GM18858 (cell line): ENCODE data around the gene FBL.
"Not testable (repeated sequence)": the region's sequence is repeated elsewhere in the genome, so short reads cannot be mapped to it uniquely, and the experiment has no call there.

Experiments
- ATAC-seq: cut with Tn5 transposase; IDR thresholded peaks from one replicate; pipeline ENCODE4 v1.9.1; 2021; ENCODE audit not compliant: unreplicated experiment

The FBL gene

DNA sequence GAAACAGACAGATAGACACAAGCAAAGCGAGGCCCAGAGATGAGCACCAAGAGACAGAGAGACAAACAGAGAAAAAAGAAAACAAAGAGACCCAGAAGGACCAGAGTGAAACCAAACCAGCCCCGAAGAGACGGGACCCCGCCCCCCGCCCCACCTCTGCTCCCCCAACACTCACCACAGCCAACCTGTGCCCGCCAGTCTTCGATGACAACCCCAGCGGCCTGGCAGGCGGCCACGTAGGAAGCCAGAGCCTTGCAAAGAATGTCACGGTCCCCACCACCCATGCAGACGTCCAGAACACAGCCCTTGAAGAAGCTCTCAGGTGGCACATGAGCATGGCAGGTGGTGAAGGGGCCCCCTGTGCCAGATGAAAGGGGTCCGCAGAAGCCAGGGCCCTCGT, 31.3 kb upstream of the FBL start:
- not testable (repeated sequence) for ATAC-seq

DNA sequence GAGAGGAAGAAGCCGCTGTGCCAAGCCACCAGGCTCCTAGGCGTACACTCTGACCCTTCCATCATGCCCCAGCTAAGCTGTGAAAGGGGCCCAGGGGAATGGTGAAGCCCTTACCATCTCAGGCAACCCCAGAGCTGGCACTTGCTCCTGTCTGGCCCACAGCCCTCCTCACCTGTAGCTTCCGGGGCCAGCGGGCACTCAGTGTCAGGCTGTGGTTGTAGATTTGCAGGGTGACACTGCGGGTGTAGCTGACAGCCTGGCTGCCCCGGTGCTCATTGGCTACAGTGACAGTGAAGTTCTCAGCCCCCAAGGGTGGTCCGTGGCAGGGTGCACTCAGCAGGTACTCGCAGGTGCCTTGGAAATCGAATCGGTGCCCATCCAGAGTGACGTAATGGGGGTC, 30.3 kb upstream of the FBL start:
- not testable (repeated sequence) for ATAC-seq

DNA sequence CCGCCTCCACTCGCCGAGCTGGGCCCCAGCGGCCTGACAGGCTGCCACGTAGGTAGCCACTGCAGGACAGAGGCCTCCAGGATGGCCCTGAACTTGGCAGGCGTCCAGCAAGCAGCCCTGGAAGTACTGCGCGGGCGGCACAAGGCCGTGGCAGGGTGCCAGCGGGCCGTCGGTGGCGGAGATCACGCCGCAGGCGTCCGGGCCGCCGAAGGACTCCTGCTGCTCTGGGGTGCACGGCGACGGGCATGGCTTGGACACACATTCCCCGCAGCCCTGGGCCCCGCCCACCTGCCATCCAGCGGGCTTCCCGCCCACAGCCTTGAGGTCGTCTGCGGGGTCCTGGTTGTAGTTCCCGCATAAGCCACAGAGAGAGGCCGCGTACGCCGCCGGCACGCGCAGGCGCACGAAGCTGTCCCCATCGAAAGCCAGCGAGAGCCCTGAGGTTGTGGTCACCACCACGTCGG, 29.3 kb upstream of the FBL start:
- not testable (repeated sequence) for ATAC-seq

DNA sequence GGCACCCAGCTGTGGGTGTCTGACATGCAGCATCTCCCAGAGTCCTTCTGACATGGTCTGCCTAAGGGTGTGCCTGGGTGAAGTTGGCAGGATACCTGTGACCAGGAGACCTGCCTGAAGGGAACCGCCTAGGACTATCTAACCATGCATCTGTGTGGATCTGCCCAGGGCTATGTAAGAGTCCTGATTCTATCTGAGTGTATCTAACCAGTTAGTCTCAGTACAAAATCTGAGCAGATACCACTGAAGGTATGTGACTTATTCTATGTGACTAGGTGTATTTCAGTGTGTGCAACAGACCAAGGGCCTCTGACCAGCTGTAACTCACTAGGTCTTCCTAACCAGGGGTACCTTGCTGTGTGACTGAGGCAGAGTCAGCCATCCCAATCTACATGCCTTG, 28.2 kb upstream of the FBL start:
- ATAC-seq = no peak

DNA sequence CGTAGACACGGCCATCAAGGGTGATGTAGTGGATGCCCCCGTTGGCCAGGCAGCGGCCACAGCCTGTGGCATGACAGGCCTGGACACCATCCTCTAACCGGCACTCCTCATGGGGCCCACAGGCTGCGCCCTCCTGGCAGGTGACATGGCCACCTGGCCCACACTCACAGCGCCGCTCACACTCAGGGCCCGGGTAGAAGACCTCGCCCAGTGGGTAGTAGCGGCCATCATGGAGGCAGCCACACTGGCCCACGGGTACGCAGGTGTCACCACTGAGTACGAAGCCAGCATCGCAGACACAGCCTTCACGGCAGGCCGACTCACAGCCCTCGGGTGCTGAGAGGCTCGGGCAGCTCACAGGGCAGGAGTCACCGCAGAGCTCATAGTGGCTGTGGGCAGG, 27.2 kb upstream of the FBL start:
- no peak for ATAC-seq

DNA sequence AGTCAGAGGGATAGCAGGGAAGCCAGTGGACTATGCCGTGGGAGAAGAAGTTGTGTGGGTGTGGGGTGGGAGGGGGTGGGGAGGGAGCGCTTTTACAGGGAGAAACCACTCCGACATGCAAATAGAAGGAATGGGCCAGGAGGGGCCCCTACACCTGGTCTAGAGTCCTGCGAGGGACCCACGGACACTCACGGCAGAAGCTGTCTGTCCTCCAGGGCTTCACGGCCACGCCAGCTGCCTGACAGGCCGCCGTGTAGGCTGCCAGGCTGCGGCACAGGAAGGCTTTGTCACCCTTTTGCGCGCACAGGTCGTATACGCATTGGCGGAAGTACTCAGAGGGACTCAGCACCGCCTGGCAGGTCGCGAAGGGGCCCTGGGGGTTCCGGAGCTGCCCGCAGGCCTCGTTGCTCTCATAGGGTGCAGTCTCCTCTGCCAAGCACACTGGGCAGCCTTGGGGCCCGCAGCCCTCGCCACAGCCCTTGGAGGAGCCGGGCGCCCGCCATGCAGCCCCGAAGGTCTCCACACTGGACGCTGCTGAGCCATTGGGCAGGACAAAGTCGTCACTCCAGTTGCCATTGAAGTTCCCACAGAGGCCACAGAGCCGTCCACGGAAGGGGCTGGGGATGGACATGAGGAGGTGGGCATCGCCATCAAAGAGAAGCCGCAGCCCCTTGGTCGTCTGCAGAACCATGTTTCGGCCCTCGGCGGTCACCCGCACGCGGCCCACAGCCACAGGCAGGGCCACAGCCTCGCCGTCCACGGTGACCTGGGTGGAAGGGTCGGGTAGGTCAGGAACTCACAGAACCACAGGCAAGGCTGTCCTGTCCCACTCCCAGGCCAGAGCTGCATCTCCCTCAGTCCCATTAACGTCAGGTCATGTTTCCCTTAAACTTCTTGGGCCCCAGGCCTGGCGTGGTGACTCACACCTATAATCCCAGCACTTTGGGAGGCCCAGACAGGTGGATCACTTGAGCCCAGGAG, 26.0 kb upstream of the FBL start:
- ATAC-seq = no peak

DNA sequence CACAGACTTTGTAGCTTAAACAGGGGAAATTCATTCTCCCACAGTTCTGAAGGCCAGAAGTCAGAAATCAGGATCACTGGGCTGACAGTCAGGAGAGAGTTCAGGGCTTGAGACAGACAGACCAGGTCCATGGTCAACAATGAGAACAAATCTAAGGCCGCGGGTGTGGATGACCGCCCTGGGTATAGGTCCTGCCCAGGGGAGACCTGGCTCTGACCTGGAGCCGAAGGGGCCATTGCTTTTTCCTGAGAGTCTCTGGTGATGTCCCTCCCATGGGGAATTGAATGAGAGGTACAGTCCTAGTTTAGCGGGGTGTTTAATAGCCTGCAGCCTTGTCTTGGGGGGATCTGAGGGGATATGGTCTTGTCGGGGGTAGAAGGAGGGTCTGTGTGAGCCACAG, 25.2 kb upstream of the FBL start:
- no peak for ATAC-seq

DNA sequence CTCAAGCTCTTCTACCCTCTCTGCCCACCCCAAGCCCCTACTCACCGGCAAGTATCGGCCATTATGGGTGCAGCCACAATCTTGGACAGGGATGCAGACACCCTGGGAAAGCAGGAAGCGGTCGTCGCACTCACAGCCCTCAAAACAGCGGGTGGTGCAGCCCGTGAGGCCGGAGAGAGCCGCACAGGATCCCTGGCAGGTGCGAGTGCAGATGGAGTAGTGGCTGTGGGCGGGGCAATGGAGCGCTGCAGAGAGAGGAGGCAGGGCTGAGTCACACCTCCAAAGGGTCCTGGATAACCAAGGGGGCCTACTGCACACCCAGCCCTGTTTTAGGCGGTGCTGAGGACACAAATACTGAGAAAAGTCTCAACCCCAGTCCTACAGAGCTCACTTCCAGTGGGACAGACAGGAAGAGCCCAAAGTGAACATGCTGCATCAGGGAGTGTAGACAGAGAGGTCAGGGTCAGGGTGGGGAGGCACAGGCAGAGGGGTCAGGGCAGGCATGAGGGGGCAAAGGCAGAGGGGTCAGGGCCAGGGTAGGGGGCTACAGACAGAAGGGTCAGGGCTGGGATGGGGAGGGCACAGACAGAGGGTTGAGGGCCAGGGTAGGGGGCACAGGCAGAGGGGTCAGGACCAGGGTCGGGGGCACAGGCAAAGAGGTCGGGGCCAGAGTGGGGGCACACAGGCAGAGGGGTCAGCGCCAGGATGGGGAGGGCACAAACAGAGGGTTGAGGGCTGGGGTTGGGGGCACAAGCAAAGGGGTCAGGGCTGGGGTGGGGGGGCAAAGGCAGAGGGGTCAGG, 24.2 kb upstream of the FBL start:
- ATAC-seq = no peak

DNA sequence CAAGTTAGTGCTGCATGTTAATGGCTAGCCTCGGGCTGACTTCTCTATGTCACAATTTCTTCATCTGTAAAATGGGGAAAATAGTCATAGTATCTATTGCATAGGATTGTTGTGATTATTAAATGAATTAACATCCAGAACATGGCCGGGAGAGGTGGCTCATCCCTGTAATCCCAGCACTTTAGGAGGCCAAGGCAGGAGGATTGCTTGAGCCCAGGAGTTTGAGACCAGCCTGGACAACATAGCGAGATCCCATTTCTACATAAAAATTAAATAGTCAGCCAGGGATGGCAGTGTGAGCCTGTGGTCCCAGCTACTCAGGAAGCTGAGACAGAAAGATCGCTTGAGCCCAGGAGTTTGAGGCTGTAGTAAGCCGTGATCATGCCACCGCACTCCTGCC, 21.8 kb upstream of the FBL start:
- ATAC-seq = no peak

DNA sequence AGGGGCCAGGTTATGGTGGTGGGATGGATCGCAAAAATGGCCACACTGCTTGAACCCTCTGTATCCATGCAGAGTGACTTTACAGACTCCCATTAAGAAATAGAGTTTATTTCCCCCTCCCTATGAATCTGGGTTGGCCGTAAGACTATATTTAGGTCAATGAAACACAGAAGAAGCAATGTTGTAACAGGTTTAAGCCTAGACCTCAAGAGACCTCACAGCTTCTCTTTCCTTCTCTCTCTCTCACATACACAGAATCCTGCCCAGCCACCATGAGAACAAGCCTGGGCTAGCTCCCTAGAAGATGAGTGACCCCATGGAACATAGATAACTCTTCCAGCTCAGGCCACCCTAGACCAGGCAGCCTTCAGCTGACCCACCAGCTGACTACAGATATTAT, 21.0 kb upstream of the FBL start:
- no peak for ATAC-seq

DNA sequence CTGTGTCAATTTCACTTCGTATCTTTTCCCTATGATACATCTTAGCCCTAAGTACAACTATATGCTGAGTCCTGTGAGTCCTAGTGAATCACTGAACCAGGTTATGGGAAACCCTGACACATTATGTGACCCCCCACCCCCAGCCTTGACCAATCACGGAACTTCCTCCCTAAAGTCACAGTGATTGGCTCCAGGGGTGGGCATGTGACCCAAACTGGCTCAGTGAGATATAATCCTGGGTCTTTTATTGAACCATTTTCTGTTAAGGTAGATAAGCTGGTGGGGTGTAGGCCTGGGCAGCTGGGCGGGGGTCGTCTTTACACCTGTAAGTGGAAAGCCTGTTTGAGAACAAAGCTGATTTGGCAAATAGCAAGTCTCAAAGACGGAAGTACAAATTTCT, 19.8 kb upstream of the FBL start:
- no peak for ATAC-seq

DNA sequence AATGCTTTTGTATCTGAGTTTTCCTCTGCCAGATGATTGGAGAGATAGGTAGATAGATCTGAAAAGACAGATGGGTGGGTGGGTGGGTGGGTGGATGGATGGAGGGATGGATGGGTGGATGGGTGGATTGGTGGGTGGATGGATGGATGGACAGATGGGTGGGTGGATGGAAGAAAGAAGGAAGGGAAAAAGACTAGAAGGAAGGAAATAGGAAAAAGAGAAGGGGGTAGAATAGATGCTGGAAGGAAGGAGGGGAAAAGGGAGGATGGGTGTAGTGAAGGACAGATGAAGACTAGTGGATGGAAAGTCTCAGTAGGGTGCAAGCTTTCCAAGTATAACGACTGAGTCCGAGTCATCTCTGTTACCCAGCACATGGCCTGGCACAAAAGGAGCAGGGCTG, 19.0 kb upstream of the FBL start:
- ATAC-seq = no peak

DNA sequence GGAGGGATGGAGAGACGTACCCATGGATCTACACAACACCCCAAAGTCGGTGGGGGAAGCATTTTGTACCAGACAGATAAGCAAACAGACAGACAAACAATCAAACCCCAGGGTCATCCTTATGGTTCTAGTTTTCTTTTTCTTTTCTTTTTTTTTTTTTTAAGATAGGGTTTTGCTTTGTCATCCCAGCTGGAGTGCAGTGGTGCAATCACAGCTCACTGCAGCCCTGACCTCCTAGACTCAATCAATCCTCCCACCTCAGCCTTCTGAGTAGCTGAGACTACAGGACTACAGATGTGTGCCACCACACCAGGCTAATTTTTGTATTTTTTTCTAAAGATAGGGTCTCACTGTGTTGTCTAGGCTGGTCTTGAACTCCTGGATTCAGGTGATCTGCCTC, 17.9 kb upstream of the FBL start:
- ATAC-seq = no peak

DNA sequence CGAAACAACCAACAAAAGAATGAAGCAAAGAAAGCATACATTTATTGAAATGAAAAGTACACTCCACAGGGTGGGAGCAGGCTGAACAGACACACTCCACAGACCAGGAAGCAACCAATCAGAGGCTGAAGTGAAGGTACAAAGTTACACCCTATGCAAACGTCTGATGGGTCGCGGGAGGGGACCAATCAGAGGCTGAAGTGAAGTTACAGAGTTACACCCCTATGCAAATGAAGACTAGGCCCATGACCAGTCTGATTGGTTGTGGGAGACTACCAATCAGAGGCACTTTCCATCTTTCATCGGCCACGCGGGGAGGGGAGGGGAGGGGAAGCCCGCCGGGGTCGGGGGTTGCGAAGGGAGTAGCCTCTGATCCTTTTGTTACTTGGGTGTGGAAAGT, 12.4 kb upstream of the FBL start:
- ATAC-seq = no peak

DNA sequence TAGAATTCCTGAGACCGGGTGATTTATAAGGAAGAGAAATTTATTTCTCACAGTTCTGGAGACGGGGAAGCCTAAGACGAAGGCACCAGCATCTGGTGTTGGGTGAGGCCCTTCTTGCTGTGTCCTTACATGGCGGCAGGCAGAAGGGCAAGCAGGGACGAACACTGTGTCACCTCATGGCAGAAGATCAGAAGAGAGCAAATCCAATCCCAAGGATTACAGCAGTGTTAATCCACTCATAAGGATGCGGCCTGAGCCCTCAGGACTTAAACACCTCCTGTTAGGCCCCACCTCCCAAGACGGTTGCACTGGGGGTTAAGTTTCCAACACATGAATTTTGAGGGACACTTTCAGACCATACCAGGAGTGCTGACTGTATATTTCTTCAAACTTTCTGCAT, 6.7 kb upstream of the FBL start:
- no peak for ATAC-seq

DNA sequence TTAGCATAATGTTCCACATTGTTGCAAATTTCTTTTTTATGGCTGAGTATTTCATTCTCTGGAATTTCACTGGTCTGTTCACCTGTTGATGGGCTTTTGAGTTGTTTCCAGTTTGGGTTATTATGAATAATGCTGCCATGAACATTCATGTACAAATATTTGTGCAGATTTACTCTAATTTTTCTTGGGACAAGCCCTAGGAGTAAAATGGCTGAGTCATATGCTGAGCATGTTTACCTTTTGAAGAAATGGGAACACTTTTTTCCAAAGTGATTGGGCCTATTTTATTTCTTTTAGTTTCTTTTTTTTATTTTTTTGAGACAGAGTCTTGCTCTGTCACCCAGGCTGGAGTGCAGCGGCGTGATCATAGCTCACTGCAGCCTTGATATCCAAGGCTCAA, 4.7 kb upstream of the FBL start:
- ATAC-seq = no peak

DNA sequence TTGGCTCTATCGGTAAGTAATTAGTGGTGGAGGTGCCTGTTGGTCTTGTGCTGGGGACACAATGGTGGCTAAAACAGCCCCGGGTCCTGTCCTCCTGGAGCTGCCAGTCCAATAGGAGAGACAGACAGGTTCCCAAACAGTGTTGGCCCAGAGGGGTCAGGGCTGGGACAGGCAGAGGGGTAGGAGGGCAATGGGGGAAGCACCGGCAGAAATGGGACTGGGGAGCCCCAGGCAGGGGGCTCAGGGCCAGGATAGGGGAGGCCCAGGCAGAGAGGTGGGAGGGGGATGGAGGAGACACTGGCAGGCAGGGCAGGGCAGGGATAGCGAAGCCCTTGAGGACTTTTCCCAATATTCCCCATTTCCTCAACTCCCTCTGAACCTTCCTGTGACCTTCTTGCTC, 2.2 kb upstream of the FBL start:
- ATAC-seq = no peak

DNA sequence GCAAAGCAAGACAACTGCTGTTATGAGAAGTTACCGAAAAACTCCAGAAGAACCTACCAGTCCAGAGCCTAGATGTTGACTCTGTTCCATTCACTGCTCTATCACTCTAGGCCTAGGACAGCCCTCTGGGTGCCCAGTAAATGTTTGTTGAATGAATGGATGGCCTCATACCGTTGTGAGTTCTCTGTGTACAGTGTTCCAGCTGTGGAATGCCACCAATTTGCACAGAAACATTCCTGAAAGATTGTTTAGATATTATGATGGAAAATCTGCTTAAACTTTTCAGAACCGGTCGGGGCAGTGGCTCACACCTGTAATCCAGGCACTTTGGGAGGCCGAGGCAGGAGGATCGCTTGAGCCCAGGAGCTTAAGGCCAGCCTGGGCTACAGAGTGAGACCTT, 1.3 kb upstream of the FBL start:
- ATAC-seq = no peak

DNA sequence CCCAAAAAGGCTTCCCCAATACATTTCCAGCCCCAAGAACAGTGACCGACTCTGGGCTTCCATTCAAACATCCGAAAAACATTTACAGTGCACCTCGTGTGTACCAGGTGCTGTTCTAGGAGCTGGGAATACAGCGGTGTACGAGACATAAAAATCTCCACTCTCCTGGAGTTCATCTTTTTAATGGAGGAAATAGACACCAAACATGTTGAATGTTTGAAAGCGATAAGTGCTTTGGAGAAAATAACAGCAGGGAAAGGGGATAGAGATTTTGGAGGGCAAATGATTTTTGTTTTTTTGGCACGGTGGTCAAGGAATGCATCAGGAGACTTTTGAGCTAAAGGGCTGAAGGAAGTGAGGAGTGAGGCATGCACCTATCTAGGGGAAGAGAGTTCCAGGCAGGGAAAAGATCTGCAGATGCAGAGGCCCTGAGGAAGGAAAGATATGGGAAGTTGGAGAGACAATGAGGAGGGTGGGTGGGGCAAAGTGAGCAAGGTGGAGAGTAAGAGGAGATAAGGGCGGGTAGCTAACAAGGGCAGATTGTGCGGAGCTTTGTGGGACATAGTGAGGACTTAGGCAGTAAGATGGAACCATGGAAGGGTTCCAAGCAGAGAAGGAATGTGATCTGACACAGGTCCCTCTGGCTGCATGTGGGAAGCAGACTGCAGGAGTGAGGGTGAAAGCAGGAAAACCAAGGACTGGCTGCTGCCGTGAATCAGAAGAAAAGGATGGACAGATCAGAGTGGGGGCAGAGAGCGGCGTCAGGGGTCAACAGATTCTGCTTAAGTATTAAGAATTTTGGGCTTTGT, 703 bp upstream of the FBL start:
- no peak for ATAC-seq

DNA sequence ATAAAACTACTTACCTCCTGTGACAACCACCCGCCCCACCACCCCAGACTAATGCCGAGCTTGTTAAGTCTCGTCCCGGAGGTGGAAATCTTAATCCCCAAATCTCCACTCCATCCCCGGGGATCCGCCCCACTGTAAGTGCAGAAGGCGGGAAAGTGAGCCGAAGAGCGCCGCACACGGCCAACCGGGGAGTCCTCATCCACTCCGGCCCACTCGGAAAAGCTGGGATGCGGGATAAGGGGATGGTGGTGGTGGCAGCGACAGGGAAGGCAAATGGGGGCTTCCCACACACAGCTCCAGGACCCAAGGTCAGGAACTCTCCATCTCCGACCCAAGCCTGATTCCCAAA, 621 bp downstream of the FBL start:
- ATAC-seq = no peak

DNA sequence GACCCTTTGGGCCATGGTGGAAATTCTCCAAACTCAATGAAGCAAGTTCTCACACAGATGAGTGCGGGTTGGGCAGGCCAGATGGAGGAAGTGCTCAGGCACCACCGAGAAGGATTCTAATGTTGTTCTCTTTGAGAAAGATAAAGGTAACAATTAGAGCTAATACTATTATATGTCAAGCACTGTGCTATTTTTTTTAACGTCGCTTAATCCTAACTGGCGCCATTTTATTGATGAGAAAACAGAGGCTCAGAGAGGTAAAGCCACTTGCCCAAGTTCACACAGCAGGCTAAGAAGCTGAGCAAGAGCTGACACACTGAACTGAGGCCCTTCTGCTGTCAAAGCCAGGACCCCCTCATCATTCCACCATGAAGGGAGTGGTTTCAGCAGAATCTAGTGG, 1.0 kb downstream of the FBL start:
- no peak for ATAC-seq
